Upper lobe of right lung (tissue), 1 donor: Measurements from ENCODE around the gene NAAA. TPM values are rescaled to one million over a fixed set of nuclear protein-coding genes. Genes with fewer than 3 reads are reported as not detected.

Source experiments
- ATAC-seq: fragments of 200-7000 bp; cut with Tn5 transposase; one replicate; pipeline ENCODE4 v1.9.1; 2020; ENCODE audit warnings: mild to moderate bottlenecking, moderate library complexity
- DNase-seq: peaks from one replicate; pipeline ENCODE4 v3.0.0-alpha.2; 2020
- H3K27ac ChIP-seq: fragments of 200-600 bp; one replicate; pipeline ENCODE4 v1.8.0; 2022
- H3K27me3 ChIP-seq: fragments of 200-600 bp; one replicate; pipeline ENCODE4 v1.8.0; 2022; ENCODE audit warnings: mild to moderate bottlenecking
- H3K36me3 ChIP-seq: fragments of 200-600 bp; one replicate; pipeline ENCODE4 v1.8.0; 2022
- H3K4me1 ChIP-seq: fragments of 200-600 bp; one replicate; pipeline ENCODE4 v1.8.0; 2022
- H3K4me3 ChIP-seq: fragments of 200-600 bp; one replicate; pipeline ENCODE4 v1.8.0; 2022; ENCODE audit warnings: mild to moderate bottlenecking
- H3K9me3 ChIP-seq: fragments of 200-600 bp; one replicate; pipeline ENCODE4 v1.8.0; 2022
- CTCF ChIP-seq: fragments of 200-600 bp; IDR thresholded peaks from one replicate; pipeline ENCODE4 v1.8.0; 2022; ENCODE audit warnings: antibody characterized with exemption
- intact Hi-C: fragments of 100-400 bp; cut with DNase I; formaldehyde crosslinking; loops from one replicate; pipeline ENCODE4 v1.11.0; 2022
- total RNA-seq: library from RNA; stranded (reverse); fragmentation: NEBNext Ultra II Directional; extraction: Animal tissue kit (Norgen Biotek cat#: 25700); gene quantifications from one replicate; pipeline ENCODE4 v1.2.1, GENCODE V29; 2021
- donor health status: DM: no; HTN: yes; CAD: no; lungs with severe emphysema.

NAAA gene
- total RNA-seq, 1 donor from 2014 or later = 24.1 TPM

GRCh38 chr4:75876218-75876617, 64.6 kb downstream of the NAAA start:
- no peak overlapping the region for H3K27ac ChIP-seq

GRCh38 chr4:75869100-75869499, 71.7 kb downstream of the NAAA start:
- H3K4me1 ChIP-seq = no peaks in the 10 kb centered on the region
- no peaks in the 10 kb centered on the region for H3K36me3 ChIP-seq
- intact Hi-C loops = no loop called here
- no peak overlapping the region for H3K27ac ChIP-seq
- DNase-seq (no peak), ATAC-seq (no peak)
- no peak overlapping the region for H3K4me3 ChIP-seq
- H3K9me3 ChIP-seq = no peaks in the 10 kb centered on the region
- no peaks in the 10 kb centered on the region for H3K27me3 ChIP-seq
- no peak for TF ChIP-seq CTCF

More at GRCh38 chr4:75876218-75876617, 64.6 kb downstream of the NAAA start:
- no peak for ATAC-seq
- no peaks in the 10 kb centered on the region for H3K27me3 ChIP-seq
- H3K4me3 ChIP-seq = no peak overlapping the region
- H3K4me1 ChIP-seq = no peaks in the 10 kb centered on the region
- no peak for DNase-seq
- no peak for TF ChIP-seq CTCF
- no peaks in the 10 kb centered on the region for H3K9me3 ChIP-seq
- intact Hi-C loops = no loop called here
- H3K36me3 ChIP-seq = no peaks in the 10 kb centered on the region

- Histone ChIP-seq H3K27ac (no peak overlapping the region), H3K27me3 (no peaks in the 10 kb centered on the region), H3K9me3 (no peaks in the 10 kb centered on the region), H3K4me1 (no peaks in the 10 kb centered on the region), H3K36me3 (no peaks in the 10 kb centered on the region), H3K4me3 (no peak overlapping the region)
- intact Hi-C loops = no loop called here
- DNase-seq (no peak), ATAC-seq (no peak)
- TF ChIP-seq CTCF = no peak
Measured at GRCh38 chr4:75867130-75867529, 73.7 kb downstream of the NAAA start.

Other genes with a start within 250 kb of the NAAA start
- gene USO1, start 216.4 kb downstream of the NAAA start, total RNA-seq = 64.2 TPM
- gene PPEF2, start 38.6 kb downstream of the NAAA start, total RNA-seq = not detected
- gene SDAD1, start 49.9 kb upstream of the NAAA start, total RNA-seq = 36.2 TPM
- gene CXCL9, start 66.5 kb upstream of the NAAA start, total RNA-seq = 1.4 TPM
- 3.3 TPM for gene CXCL10, start 82.5 kb upstream of the NAAA start, total RNA-seq
- gene CXCL11, start 95.1 kb upstream of the NAAA start, total RNA-seq = not detected
- gene ART3, start 133.7 kb upstream of the NAAA start, total RNA-seq = not detected
- 38.2 TPM for gene NUP54, start 207.4 kb upstream of the NAAA start, total RNA-seq